22Rv1 (cell line): ENCODE results near the gene TRAT1.
A peak's percentile ranks its signal among the peaks of the same experiment; 100 is the strongest.
"Not testable (repeated sequence)": the region's sequence is repeated elsewhere in the genome, so short reads cannot be mapped to it uniquely, and the experiment has no call there.

Source experiments
- H3K27ac ChIP-seq: fragments of 450-650 bp; 2 replicates; pipeline ENCODE4 v1.5.1; 2017
- ZFX ChIP-seq: fragments of 450-650 bp; IDR thresholded peaks from 2 replicates; pipeline ENCODE4 v1.6.1; 2017; ENCODE audit warnings: antibody characterized with exemption, borderline replicate concordance
- TF ChIP-seq, protein P1 (sequence below): fragments of 450-650 bp; IDR thresholded peaks from 2 replicates; pipeline ENCODE4 v1.5.1; 2017; ENCODE audit warnings: mild to moderate bottlenecking

Gene TRAT1

DNA sequence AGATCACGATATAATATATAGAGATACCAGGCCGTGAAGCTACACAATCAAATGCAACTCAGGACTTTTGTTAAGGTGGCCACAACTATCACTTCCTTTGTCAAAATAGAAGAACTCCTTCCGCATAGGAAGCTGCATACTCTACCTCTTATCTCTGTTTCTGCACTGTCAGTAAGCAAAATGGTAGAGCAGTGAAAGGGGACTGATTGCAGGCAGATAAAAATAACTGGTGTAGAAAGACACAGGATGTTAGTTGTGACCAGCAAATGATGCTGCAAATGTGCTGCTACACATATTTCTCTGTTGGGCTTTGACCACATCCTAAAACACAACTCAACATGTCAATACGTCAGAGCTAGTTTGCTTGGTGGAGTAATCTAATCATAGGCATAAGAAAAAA lies 16.3 kb upstream of the TRAT1 start:
- no peak overlapping the region for H3K27ac ChIP-seq
- TF ChIP-seq ZFX: no peak
- TF ChIP-seq, protein P1, sequence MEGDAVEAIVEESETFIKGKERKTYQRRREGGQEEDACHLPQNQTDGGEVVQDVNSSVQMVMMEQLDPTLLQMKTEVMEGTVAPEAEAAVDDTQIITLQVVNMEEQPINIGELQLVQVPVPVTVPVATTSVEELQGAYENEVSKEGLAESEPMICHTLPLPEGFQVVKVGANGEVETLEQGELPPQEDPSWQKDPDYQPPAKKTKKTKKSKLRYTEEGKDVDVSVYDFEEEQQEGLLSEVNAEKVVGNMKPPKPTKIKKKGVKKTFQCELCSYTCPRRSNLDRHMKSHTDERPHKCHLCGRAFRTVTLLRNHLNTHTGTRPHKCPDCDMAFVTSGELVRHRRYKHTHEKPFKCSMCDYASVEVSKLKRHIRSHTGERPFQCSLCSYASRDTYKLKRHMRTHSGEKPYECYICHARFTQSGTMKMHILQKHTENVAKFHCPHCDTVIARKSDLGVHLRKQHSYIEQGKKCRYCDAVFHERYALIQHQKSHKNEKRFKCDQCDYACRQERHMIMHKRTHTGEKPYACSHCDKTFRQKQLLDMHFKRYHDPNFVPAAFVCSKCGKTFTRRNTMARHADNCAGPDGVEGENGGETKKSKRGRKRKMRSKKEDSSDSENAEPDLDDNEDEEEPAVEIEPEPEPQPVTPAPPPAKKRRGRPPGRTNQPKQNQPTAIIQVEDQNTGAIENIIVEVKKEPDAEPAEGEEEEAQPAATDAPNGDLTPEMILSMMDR: no peak

DNA sequence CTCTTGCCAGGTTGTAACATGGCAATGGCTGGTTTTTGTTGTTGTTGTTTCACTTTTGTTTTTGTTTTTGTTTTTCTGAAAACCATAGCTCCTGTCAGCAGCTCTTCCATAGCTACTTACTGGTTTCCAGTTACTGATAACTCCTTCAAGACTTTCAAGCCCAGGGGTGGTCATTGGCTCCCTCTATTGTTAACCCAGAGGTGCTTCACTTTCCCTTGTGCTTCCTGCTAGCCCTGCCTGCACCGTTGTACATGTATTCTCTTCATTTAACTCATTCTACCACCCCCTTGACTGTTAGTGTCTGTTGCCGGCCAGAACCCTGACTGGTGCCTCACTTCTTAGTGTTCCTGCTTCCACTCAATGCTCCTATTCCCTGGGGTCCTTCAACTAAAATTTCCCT lies 4.2 kb upstream of the TRAT1 start:
- TF ChIP-seq, protein P1: peak; percentile 52
- TF ChIP-seq ZFX: no peak
- no peak overlapping the region for H3K27ac ChIP-seq

DNA sequence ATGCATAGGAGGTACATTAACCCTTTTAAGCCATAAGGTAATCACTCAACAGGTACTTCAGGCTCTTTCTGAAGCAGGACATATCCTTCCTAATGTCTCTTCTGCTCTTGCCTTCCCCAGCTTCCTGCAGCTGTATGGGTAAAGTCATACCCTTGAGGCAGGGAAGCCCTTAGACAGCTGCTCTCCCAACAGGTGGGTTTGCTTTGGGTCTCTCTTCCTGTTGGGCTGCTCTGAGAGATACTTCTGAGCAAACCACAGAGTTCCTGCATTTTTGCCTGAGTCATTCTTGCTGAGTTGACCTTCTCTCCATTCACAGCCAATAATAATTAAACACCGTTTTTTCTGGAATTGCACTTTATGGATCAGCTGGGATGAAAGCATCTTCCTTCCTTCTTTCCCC lies 2.0 kb upstream of the TRAT1 start:
- no peak overlapping the region for H3K27ac ChIP-seq
- TF ChIP-seq ZFX: no peak
- TF ChIP-seq, protein P1: no peak

DNA sequence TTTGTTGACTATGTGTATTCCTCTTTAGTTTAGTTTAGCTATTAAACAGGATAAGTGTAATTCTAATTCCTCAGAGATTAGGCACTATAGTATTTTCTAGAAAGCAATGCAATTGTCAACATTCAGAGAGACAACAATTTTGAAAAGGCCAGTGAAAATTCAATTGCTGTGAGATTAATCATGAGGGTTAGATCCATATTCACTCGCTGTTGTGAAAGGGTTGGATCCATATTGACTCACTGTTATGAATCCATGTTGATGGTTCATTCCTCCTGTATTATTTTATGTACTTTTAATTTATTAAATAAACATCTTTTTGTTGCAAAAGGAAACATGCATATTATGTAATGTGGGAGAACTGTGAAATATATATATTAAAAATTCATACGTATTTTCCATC lies 641 bp downstream of the TRAT1 start:
- no peak overlapping the region for H3K27ac ChIP-seq
- TF ChIP-seq, protein P1: no peak
- TF ChIP-seq ZFX: no peak

DNA sequence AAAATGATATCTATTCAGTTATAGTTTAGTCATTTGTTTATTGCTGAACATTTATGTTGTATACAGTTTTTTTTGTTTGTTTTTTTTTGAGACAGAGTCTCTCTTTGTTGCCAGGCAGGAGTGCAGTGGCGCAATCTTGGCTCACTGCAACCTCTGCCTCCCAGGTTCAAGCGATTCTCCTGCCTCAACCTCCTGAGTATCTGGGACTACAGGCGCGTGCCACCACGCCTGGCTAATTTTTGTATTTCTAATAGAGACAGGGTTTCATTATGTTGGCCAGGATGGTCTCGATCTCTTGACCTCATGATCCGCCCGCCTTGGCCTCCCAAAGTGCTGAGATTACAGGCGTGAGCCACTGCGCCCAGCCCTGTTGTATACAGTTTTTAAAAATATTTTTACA lies 1.2 kb downstream of the TRAT1 start:
- H3K27ac ChIP-seq: not testable (repeated sequence)

DNA sequence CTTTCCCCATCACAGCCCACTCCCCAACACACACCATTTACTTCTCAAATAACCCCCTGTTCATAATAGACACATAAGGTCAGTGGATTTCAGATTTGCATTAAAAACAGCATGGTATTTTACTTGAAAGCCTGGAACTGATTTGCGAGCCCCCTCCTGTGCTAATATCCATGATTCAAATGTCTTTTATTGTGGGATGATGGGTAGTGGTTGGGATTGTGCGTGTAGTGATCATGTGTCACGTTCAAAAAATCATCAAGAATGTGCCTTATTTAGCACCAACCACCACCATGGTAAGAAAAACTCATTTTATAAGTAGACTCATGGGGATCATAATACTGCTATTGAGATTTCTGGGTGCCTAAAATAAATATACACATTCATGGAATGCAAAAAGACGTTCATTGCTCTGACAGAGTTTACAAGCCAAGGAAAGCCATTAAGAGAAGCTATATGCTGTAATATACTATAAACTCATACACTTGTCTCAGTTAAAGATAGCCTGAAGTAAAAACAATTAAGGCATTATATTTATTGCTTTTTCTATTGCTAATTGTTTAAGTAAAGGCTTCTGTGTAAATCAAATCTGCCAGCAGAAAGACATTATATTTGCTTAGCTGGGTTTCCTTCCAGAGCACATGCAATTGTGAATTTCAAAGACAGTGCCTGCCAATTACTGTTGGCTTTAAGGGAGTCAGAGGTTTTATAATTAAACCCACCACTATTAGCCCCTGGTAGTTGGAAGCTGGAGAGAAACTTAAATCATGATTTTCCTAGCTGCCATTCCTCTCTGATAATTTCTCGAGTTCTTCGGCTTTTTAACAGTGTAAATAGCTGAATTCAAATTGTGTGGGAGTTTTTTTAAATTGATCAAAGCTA lies 4.0 kb downstream of the TRAT1 start:
- H3K27ac ChIP-seq: no peak overlapping the region

DNA sequence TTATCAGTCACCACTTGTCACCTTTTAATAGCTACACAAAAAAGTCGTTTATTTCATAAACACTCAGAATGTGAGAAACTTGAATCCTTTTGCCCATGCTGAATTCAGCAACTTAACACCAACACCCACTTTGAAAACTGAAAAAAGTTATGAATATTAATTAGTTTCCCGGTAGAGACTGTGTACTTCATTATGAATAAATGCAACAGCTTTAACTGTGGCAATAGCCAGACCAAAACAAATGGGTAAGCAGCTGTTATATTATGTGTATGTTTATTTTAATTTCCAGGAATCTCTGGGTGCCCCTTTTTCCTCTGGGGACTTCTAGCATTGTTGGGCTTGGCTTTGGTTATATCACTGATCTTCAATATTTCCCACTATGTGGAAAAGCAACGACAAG lies 7.8 kb downstream of the TRAT1 start:
- TF ChIP-seq ZFX: no peak
- TF ChIP-seq, protein P1: no peak
- H3K27ac ChIP-seq: no peak overlapping the region

More for the DNA sequence above, 4.0 kb downstream of the TRAT1 start:
- TF ChIP-seq, protein P1: no peak
- no peak for TF ChIP-seq ZFX
